SK-N-SH (cell line): ENCODE data around the gene ZBTB16. TPM values are rescaled to one million over a fixed set of nuclear protein-coding genes. Genes with fewer than 3 reads are reported as not detected.
A peak's percentile ranks its signal among the peaks of the same experiment; 100 is the strongest.

ENCODE experiments used
- CTCF ChIA-PET: fragments of 300-600, 350-600 bp; formaldehyde crosslinking; extraction: SDS; loops from one replicate; lab custom pipeline; 2021; lab: Yijun Ruan, JAX
- POLR2A ChIA-PET: fragments of 350-600 bp; sonication (Branson Sonifier 250); formaldehyde crosslinking; extraction: SDS; loops from one replicate; lab custom pipeline; 2020; ENCODE audit warnings: antibody characterized with exemption, inconsistent platforms; lab: Yijun Ruan, JAX
- DNase-seq: peaks from one replicate; pipeline ENCODE4 v3.0.0; 2012
- H2AFZ ChIP-seq: fragments of 200-600 bp; sonication (generic); 2 replicates; pipeline ENCODE4 v1.8.1; 2016; ENCODE audit warnings: antibody characterized with exemption, mild to moderate bottlenecking, low read depth
- H3F3A ChIP-seq: fragments of 200-600 bp; sonication (generic); replicated peaks from 2 replicates; pipeline ENCODE3; 2016; ENCODE audit warnings: antibody characterized with exemption, mild to moderate bottlenecking; ENCODE audit not compliant: insufficient read depth
- H3K27ac ChIP-seq, 2 experiments: fragments of 200-500 bp in 1 of 2; fragments of 200-600 bp in 1 of 2; sonication (Bioruptor generic) in 1 of 2; sonication (generic), shearing (Covaris generic) in 1 of 2; 2 replicates each; pipeline versions ENCODE4 v1.5.1 to v1.6.1; 2014 to 2016; ENCODE audit warnings: low read depth in 2 of 2, inconsistent platforms in 1 of 2, low read length in 1 of 2, mild to moderate bottlenecking in 1 of 2, mixed read lengths in 1 of 2
- H3K27me3 ChIP-seq: fragments of 200-600 bp; sonication (generic), shearing (Covaris generic); 2 replicates; pipeline ENCODE4 v1.6.1; 2016; ENCODE audit warnings: mixed run types; ENCODE audit not compliant: insufficient read depth
- H3K36me3 ChIP-seq, 2 experiments: fragments of 200-500 bp in 1 of 2; fragments of 200-600 bp in 1 of 2; sonication (Bioruptor generic) in 1 of 2; sonication (generic) in 1 of 2; replicated peaks in 1 of 2; 2 replicates each; pipeline versions ENCODE3 to v1.5.1; 2014 to 2016; ENCODE audit warnings: low read length in 1 of 2, mild to moderate bottlenecking in 1 of 2; ENCODE audit not compliant: insufficient read depth in 2 of 2, control insufficient read depth in 1 of 2
- H3K4me1 ChIP-seq, 2 experiments: fragments of 200-500 bp in 1 of 2; fragments of 200-600 bp in 1 of 2; sonication (Bioruptor generic) in 1 of 2; sonication (generic), shearing (Covaris generic) in 1 of 2; 2 replicates each; pipeline versions ENCODE4 v1.5.1 to v1.6.1; 2014 to 2016; ENCODE audit warnings: low read depth in 1 of 2, low read length in 1 of 2, mixed run types in 1 of 2; ENCODE audit not compliant: insufficient read depth in 2 of 2, control insufficient read depth in 1 of 2
- H3K4me2 ChIP-seq: fragments of 200-600 bp; sonication (generic), shearing (Covaris generic); 2 replicates; pipeline ENCODE4 v1.6.1; 2017; ENCODE audit warnings: mixed run types
- H3K4me3 ChIP-seq, 2 experiments: fragments of 200-500 bp in 1 of 2; fragments of 200-600 bp in 1 of 2; sonication (Bioruptor generic) in 1 of 2; sonication (generic), shearing (Covaris generic) in 1 of 2; 2 replicates each; pipeline versions ENCODE4 v1.5.1 to v1.8.1; 2014 to 2016; ENCODE audit warnings: low read depth in 2 of 2, inconsistent platforms in 1 of 2, low read length in 1 of 2, mild to moderate bottlenecking in 1 of 2, mixed read lengths in 1 of 2, moderate library complexity in 1 of 2
- H3K79me2 ChIP-seq: fragments of 200-600 bp; sonication (generic); 2 replicates; pipeline ENCODE4 v1.8.1; 2017; ENCODE audit warnings: mild to moderate bottlenecking; ENCODE audit not compliant: insufficient read depth
- H3K9ac ChIP-seq: fragments of 200-600 bp; sonication (generic); 2 replicates; pipeline ENCODE4 v1.6.1; 2017; ENCODE audit warnings: mixed run types
- H3K9me2 ChIP-seq: fragments of 200-600 bp; sonication (generic); 2 replicates; pipeline ENCODE4 v1.6.1; 2017; ENCODE audit warnings: mixed run types
- H3K9me3 ChIP-seq: fragments of 200-600 bp; sonication (generic); 2 replicates; pipeline ENCODE4 v1.6.1; 2017; ENCODE audit warnings: mixed run types, mild to moderate bottlenecking, moderate library complexity
- H4K20me1 ChIP-seq: fragments of 200-600 bp; sonication (generic); 2 replicates; pipeline ENCODE4 v1.6.1; 2017; ENCODE audit warnings: mild to moderate bottlenecking, mixed run types; ENCODE audit not compliant: insufficient read depth
- ELF1 ChIP-seq: IDR thresholded peaks from 2 replicates; pipeline ENCODE4 v1.4.0; 2012
- EP300 ChIP-seq, 2 experiments: IDR thresholded peaks; 2 replicates each; pipeline versions ENCODE4 v1.4.0 to v1.6.1; 2012; ENCODE audit warnings: borderline replicate concordance in 1 of 2, low read depth in 1 of 2, low read length in 1 of 2
- FOXJ3 ChIP-seq: sonication (generic); formaldehyde crosslinking; IDR thresholded peaks from 2 replicates; pipeline ENCODE4 v1.5.1; 2020; ENCODE audit warnings: mild to moderate bottlenecking, missing genetic modification reagents
- FOXM1 ChIP-seq: IDR thresholded peaks from 2 replicates; pipeline ENCODE4 v1.4.0; 2012; ENCODE audit warnings: low read depth, mild to moderate bottlenecking
- GATA2 ChIP-seq: sonication (generic); formaldehyde crosslinking; IDR thresholded peaks from 2 replicates; pipeline ENCODE4 v1.5.0; 2020; ENCODE audit warnings: mild to moderate bottlenecking, missing genetic modification reagents
- IRF3 ChIP-seq: fragments of 150-350 bp; IDR thresholded peaks from 2 replicates; pipeline ENCODE4 v1.6.1; 2016; ENCODE audit warnings: mild to moderate bottlenecking, low read depth, low read length
- JUND ChIP-seq: IDR thresholded peaks from 2 replicates; pipeline ENCODE4 v1.4.0; 2012
- MEF2A ChIP-seq: IDR thresholded peaks from 2 replicates; pipeline ENCODE4 v1.4.0; 2012; ENCODE audit warnings: low read depth, borderline replicate concordance
- NFIC ChIP-seq: IDR thresholded peaks from 2 replicates; pipeline ENCODE4 v1.4.0; 2012; ENCODE audit warnings: borderline replicate concordance
- NRF1 ChIP-seq: IDR thresholded peaks from 2 replicates; pipeline ENCODE4 v1.6.1; 2012; ENCODE audit warnings: low read depth, mild to moderate bottlenecking, low read length
- POLR2AphosphoS5 ChIP-seq: IDR thresholded peaks from 2 replicates; pipeline ENCODE4 v1.6.1; 2012; ENCODE audit warnings: low read depth, low read length
- RAD21 ChIP-seq: IDR thresholded peaks from 2 replicates; pipeline ENCODE4 v1.6.1; 2012; ENCODE audit warnings: mild to moderate bottlenecking, low read length
- SIN3A ChIP-seq: IDR thresholded peaks from 2 replicates; pipeline ENCODE4 v1.6.1; 2012; ENCODE audit warnings: low read depth, mild to moderate bottlenecking, low read length, moderate library complexity, borderline replicate concordance
- SMC3 ChIP-seq: IDR thresholded peaks from 2 replicates; pipeline ENCODE4 v1.6.1; 2012; ENCODE audit warnings: low read depth, low read length, improper control_type of control experiment
- TAF1 ChIP-seq: IDR thresholded peaks from 2 replicates; pipeline ENCODE4 v1.6.1; 2012; ENCODE audit warnings: low read depth, mild to moderate bottlenecking, low read length, moderate library complexity, borderline replicate concordance
- TCF12 ChIP-seq: IDR thresholded peaks from 2 replicates; pipeline ENCODE4 v1.4.0; 2012
- USF1 ChIP-seq: IDR thresholded peaks from 2 replicates; pipeline ENCODE4 v1.4.0; 2012; ENCODE audit warnings: low read depth, borderline replicate concordance
- USF2 ChIP-seq: fragments of 150-350 bp; IDR thresholded peaks from 2 replicates; pipeline ENCODE4 v1.6.1; 2017; ENCODE audit warnings: antibody characterized with exemption, low read length, low read depth, borderline replicate concordance
- WGBS: methylation state at CpG from one replicate; pipeline ENCODE4 v1.1.6; 2017; ENCODE audit warnings: low lambda C conversion rate; 5-methylcytosine and 5-hydroxymethylcytosine counted together
- polyA plus RNA-seq, 3 experiments: library from polyadenylated mRNA; depleted of rRNA; stranded (reverse); fragments of >200 nt; gene quantifications; 2 replicates each; pipeline ENCODE4 v1.2.3, GENCODE V29; 2012
- TF ChIP-seq, protein P1 (sequence below): IDR thresholded peaks from 2 replicates; pipeline ENCODE4; 2012
- TF ChIP-seq, protein P2 (sequence below): IDR thresholded peaks from 2 replicates; pipeline ENCODE4 v1.6.1; 2012; ENCODE audit warnings: mild to moderate bottlenecking, low read depth, low read length, moderate library complexity
- TF ChIP-seq, protein P3 (sequence below): IDR thresholded peaks from 2 replicates; pipeline ENCODE4 v1.4.0; 2012; ENCODE audit warnings: low read depth, borderline replicate concordance

The ZBTB16 gene
- polyA plus RNA-seq, 1 of the 3 experiments (the other 2 are of a cell fraction) = not detected

GRCh38 chr11:114058871-114059277 is 637 bp upstream of the ZBTB16 start (continued):
- TF ChIP-seq SIN3A (no peak), EP300 (IDR thresholded peaks at IDR 0.05; ENCODE audit: borderline replicate concordance in 1 of 2, low read depth in 1 of 2, low read length in 1 of 2) (no peak), FOXM1 (no peak), TAF1 (no peak)
- TF ChIP-seq, protein P1, sequence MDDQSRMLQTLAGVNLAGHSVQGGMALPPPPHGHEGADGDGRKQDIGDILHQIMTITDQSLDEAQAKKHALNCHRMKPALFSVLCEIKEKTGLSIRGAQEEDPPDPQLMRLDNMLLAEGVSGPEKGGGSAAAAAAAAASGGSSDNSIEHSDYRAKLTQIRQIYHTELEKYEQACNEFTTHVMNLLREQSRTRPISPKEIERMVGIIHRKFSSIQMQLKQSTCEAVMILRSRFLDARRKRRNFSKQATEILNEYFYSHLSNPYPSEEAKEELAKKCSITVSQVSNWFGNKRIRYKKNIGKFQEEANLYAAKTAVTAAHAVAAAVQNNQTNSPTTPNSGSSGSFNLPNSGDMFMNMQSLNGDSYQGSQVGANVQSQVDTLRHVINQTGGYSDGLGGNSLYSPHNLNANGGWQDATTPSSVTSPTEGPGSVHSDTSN = no peak

GRCh38 chr11:114059984-114060391 is 477 bp downstream of the ZBTB16 start:
- TF ChIP-seq, protein P1 = no peak
- TF ChIP-seq GATA2 (no peak), USF2 (no peak), TCF12 (no peak), JUND (no peak), NFIC (no peak), USF1 (no peak), POLR2AphosphoS5 (no peak), SMC3 (no peak), NRF1 (no peak), FOXJ3 (CRISPR knock-in tag) (no peak), IRF3 (no peak), ELF1 (no peak), MEF2A (no peak), RAD21 (no peak)
- TF ChIP-seq, protein P2, sequence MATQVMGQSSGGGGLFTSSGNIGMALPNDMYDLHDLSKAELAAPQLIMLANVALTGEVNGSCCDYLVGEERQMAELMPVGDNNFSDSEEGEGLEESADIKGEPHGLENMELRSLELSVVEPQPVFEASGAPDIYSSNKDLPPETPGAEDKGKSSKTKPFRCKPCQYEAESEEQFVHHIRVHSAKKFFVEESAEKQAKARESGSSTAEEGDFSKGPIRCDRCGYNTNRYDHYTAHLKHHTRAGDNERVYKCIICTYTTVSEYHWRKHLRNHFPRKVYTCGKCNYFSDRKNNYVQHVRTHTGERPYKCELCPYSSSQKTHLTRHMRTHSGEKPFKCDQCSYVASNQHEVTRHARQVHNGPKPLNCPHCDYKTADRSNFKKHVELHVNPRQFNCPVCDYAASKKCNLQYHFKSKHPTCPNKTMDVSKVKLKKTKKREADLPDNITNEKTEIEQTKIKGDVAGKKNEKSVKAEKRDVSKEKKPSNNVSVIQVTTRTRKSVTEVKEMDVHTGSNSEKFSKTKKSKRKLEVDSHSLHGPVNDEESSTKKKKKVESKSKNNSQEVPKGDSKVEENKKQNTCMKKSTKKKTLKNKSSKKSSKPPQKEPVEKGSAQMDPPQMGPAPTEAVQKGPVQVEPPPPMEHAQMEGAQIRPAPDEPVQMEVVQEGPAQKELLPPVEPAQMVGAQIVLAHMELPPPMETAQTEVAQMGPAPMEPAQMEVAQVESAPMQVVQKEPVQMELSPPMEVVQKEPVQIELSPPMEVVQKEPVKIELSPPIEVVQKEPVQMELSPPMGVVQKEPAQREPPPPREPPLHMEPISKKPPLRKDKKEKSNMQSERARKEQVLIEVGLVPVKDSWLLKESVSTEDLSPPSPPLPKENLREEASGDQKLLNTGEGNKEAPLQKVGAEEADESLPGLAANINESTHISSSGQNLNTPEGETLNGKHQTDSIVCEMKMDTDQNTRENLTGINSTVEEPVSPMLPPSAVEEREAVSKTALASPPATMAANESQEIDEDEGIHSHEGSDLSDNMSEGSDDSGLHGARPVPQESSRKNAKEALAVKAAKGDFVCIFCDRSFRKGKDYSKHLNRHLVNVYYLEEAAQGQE = no peak
- TF ChIP-seq, protein P3, sequence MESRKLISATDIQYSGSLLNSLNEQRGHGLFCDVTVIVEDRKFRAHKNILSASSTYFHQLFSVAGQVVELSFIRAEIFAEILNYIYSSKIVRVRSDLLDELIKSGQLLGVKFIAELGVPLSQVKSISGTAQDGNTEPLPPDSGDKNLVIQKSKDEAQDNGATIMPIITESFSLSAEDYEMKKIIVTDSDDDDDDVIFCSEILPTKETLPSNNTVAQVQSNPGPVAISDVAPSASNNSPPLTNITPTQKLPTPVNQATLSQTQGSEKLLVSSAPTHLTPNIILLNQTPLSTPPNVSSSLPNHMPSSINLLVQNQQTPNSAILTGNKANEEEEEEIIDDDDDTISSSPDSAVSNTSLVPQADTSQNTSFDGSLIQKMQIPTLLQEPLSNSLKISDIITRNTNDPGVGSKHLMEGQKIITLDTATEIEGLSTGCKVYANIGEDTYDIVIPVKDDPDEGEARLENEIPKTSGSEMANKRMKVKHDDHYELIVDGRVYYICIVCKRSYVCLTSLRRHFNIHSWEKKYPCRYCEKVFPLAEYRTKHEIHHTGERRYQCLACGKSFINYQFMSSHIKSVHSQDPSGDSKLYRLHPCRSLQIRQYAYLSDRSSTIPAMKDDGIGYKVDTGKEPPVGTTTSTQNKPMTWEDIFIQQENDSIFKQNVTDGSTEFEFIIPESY = no peak
- peak overlapping the region; percentile 84 for H3K4me2 ChIP-seq
- no peaks in the 10 kb centered on the region for H3F3A ChIP-seq
- H3K9ac ChIP-seq = no peak overlapping the region
- H4K20me1 ChIP-seq = no peaks in the 10 kb centered on the region
- peaks cover 0 to 9% of the 10 kb centered on the region in 2 experiments; a peak in 2 of 4 replicates for H3K4me1 ChIP-seq
- 0% methylated on average over 9 of the region's 33 CpGs for WGBS
- no peak overlapping the region for H3K27ac ChIP-seq
- H3K4me3 ChIP-seq = peak overlapping the region in 1 of 2 experiments; percentile 62; a peak in 1 of 4 replicates
- H3K36me3 ChIP-seq = no peaks in the 10 kb centered on the region
- no peaks in the 10 kb centered on the region for H3K79me2 ChIP-seq
- H3K9me2 ChIP-seq = no peaks in the 10 kb centered on the region
- POLR2A ChIA-PET = no interaction called here
- peaks cover 66% of the 10 kb centered on the region for H3K27me3 ChIP-seq
- no peak overlapping the region for H2AFZ ChIP-seq
- no peaks in the 10 kb centered on the region for H3K9me3 ChIP-seq
- no peak for DNase-seq
- CTCF ChIA-PET = interaction anchor here (0.7 to 1.6 kb wide), 4 partner anchors 51 to 204 kb away, joined by 3 to 9 read pairs (median 4); no protein-coding TSS in a partner anchor
